GM21529 (cell line): Measurements from ENCODE around the gene PRF1.
A peak's percentile ranks its signal among the peaks of the same experiment; 100 is the strongest.

Experiments
- ATAC-seq: cut with Tn5 transposase; IDR thresholded peaks from one replicate; pipeline ENCODE4 v1.9.1; 2021; ENCODE audit not compliant: unreplicated experiment

Gene PRF1

DNA sequence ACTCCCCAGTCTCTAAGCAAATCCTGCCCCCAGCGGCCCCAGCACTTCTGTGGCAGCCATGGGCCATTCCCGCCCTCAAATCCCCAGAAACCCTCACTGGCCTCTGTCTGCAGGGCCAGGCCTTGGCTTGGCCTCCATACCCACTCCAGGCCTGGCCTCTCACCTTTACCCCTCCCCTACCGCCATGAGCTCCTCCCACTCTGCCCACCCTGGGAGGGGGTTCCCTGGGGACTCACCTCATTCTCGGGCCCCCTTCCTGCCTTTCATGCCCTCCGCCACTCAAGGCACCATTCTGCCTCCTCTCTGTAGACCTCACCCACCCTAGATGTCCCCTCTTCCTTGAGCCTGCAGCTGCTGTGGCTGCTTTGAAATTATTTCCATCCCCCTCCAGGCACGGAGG lies 41.0 kb downstream of the PRF1 start:
- no peak for ATAC-seq

DNA sequence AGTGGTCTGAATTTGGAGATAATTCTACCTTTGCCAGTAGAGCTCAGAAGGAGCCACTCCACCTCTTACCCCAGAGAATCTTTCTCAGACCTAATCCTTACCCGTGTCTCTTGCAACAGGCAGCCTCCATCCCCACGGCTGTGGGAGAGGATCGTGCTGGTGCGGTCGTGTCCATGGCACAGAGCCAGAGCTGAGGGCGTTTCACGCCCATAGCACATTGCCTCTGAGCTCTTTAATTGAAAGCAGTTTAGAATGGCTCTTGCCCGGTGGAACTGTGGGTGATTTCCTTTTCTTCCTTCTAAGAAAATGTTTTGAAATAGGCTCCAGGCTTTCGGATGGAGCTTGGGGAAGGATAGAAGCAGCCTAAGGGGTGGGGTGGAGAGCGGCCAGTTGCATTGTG lies 41.5 kb downstream of the PRF1 start:
- no peak for ATAC-seq

DNA sequence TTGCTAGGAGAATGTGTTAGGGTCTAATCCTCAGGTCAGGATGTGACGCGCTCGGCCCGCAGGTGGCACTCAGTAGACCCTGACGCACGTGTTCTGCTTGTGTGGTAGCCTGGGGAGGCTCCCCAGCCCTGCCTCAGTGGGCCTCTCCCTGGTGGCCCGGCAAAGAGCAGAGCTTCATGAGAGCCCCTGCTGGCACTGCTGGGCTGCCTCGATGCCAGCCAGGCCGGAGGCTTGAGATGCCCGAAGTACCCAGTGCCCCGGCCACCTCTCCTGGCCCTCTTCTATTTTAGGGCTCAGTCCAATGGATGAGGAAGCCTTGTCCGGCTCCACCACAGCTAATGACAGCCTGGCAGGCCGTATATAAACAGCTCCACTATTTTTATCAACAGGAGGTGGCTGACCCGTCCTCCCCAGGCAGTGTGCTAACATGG lies 42.0 kb downstream of the PRF1 start:
- ATAC-seq = no peak

DNA sequence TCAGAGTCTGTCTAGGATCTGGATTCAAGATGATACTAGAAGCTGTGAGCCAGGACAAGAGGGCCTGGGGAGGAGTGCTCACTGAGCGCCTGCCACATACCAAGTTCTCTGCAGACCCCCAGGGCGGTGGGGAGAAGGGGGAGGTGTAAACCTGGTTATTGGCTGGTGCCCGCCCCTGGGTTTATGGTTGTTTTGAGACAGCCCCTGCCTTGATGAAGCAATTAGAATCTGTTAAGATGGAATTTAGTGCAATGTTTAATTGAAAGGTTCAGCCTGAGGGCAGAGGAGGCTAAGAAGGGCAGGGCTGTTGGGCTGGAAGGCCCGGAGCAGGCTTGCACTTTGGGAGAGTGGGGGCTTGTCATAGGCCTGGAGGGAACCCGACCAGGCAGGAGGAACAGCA lies 42.7 kb downstream of the PRF1 start:
- ATAC-seq = no peak

DNA sequence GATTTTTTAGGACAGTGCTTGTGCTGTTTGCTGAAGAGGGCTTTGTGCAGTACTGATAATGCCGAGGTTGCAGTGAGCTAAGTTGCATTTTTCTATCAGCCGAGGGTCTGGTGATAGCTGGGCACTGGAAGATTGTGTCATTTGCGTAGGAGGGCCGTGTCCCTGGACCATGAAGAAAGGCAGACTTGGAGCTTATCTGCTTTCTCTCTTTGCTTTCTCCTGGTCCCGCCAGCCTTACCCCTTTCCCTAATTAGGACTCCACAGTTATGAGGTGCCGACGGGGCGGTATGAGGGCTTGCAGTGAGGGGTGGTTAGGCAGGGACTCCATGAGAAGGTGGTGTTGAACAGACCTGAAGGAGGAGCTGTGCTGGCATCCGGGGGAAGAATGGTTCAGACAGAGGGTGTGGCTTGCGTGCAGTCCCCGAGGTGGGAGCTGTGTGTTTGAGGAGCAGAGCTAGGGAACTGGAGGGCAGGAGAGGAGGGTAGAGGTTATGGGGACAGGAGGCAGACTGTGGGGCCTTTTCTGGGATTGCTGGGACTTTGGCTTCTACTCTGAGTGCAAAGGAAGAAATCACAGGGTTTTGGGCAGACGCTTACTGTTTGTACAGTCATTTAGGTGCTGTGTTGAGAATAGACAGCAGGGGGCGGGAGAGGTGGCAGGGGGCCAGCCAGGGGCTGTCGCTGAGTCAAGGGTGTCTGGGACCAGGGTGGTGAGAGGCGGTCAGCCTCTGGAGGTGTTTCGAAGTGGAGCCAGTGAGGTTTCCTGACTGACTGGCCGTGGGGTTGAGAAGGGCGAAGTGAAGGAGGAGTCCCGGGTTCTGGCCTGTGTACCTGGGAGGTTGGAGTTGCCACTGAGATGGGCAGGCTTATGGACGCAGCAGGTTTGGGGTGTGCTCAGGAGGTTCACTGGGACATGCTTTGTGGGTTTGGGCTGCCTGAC lies 43.4 kb downstream of the PRF1 start:
- peak; percentile 78 for ATAC-seq

DNA sequence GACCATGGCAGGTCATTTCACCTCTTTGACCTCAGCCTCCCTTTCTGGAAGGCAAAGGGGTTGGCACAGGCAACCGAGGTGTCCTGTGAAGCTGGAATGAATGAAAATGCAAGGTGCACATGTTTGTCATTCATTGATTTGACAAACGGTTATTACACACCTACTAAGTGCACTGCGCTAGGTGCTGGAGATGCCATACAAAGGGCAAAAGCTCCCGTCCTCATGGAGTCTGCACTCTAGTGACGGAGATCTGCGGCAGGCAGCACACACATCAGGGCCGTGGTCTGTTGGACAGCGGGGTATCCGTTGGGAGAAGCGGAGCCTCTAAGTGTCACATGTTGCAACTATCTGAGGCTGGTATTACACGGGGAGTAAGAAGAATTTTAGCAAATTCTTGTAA lies 44.2 kb downstream of the PRF1 start:
- ATAC-seq = no peak

DNA sequence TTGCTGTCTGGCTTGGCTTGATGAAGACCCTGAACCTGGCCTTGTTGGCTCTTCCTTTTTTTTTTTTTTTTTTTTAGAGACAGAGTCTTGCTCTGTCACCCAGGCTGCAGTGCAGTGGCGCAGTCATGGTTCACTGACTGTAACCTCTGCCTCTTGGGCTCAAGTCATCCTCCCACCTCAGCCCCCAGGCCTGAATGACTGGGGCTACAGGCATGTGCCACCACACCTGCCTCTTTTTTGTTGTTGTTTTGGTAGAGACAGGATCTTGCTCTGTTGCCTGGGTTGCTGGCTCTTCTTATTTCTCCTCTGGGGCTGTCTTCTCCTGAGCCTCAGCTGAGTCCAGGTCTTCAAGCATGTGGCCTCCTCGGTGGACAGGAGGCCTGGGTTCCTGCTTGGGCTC lies 44.7 kb downstream of the PRF1 start:
- ATAC-seq = no peak

DNA sequence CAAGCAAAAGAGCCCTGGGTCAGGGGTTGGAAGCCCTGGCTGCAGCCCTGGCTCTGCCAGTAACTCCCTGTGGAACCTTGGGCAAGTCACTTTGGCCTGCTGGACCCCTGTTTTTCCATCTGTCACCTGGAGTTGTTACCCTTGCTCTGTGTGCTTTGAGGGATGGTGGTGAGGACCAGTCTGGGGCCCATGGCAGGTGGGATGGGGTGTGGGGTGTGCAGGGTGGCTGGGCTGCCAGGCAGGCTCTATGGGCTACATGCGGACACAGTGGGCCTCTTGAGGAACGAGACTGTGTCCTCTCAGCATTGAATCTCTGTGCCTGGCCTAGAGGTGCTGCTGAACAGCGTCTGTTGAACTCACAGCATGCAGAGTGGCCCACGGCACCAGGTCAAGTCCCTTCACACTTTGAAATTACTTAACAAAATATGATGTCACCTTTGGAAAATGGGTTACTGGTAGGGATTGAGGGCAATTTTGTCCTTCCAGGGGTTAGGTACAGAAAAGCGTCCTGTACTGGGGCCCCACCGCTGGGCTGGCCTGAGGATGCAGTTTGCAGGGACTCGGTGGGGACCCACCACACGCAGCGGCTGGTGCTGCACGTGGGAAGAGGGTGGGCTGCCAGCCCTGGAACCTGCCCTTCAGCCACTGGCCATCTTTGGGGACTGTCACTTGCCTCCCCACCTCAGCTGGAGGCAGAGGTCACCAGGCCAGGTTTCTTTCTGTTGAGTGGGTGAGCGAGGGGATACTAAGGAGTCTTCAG lies 45.3 kb downstream of the PRF1 start:
- ATAC-seq = no peak

DNA sequence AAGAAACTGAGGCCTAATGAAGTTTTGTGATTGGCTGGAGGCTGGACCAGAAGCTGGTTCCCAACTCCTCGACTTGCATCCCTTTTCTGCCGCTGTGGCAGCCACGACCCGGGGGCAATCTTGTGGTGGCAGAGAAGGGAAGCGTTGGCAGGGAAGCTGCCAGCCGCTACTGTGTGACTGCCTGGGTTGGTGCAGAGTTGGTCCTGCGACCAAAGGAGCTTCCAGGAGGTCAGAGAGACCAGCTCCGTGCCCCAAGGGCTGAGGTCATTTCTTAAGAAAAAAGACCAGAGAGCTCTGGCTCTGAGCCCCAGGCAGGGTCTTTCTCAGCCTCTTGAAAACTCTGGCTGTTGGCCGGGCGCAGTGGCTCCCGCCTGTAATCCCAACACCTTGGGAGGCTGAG lies 47.2 kb downstream of the PRF1 start:
- ATAC-seq = no peak

DNA sequence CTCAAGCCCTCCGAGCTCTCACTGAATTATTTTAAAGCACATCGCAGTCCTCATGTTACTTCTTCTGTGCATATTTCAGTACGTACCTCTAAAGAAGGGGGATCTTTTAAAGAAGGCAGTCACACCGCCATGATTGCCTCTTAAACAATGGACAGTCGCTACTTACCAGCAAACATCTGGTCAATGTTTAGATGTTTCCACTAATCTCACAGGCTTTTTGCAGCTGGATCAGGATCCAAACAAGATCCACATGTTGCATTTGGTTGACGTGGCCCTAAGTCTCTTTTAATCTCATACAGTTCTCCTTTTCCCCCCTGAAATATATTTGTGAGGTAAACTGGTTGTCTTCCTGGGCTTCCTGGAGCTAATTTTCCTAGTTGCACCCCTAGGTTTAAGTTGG lies 50.0 kb downstream of the PRF1 start:
- no peak for ATAC-seq

DNA sequence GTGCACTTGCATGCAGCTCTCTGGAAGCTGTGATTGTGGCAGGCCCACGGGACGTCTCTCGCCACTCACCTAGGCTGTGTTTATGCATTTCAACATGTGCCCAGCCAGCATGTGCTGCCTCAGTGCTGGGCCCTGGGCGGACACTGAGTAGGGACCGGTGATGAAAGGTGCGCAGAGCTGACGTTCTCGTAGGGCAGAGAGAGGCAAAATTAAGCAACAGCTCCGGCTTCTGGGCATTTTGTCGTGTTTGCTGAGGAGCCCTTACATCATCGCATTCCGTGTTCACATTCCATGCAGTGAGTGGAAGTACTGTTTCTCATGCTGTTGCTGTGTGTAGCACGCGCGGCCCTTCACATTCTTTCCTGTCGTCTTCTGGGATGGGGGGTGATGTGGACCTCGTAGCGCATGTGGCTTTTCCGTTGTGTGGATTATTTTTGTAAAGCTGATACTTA lies 50.5 kb downstream of the PRF1 start:
- no peak for ATAC-seq

DNA sequence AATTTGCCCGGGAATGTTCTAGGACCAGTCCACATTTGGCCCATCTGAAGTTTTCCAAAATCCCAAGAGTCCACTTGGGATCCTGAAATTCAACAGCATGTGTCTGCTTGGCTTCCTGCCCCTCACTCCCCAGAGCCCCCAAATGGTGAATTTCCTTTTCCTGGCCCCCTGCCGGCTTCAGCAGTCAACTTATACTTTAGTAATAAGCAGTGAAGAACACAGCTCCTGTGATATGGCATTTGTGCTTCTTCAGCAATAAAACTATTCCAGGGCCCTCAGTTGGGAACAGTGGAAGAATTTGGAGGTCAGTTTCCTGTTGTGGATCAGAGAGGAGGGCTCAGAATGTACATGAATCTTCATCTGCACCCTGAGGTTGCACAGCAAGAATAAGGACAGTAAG lies 51.1 kb downstream of the PRF1 start:
- ATAC-seq = no peak

DNA sequence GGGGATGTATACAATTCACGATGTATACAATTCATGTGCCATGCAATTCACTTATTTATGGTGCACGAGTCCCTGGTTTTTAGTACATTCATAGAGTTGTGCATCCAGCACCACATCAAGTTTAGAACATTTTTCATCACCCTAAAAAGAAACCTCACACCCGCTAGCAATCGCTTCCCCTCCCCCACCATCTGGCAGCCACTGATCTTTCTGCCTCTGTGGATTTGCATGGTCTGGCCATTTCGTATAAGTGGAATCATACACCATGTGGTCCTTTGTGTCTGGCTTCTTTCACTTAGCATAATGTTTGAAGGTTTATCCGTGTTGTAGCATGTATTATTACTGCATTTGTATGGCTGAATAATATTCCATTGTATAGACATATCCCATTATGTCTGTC lies 52.1 kb downstream of the PRF1 start:
- ATAC-seq = no peak

DNA sequence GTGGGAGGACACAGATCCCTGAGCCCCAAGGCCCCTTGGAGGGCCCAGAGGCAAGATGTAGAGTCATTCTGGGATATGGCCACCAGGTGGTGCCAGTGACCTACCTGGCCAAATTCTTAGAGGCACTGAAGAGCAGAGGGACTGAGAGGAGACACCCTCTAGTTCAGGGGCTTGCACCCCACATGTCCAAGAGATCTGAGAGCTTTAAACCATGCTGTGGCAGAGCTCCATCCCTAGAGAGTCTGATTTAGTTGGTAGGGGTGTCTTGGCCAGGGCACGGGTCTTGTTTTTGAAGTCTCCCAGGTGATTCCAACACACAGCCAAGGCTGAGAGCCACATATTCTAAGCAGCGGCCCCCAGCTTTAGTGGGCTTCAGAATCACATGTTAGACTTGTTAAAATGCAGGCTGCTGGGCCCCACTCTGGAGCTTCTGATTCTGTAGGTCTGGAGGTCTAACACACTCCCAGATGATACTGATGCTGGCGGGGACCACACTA lies 52.5 kb downstream of the PRF1 start:
- ATAC-seq = no peak

DNA sequence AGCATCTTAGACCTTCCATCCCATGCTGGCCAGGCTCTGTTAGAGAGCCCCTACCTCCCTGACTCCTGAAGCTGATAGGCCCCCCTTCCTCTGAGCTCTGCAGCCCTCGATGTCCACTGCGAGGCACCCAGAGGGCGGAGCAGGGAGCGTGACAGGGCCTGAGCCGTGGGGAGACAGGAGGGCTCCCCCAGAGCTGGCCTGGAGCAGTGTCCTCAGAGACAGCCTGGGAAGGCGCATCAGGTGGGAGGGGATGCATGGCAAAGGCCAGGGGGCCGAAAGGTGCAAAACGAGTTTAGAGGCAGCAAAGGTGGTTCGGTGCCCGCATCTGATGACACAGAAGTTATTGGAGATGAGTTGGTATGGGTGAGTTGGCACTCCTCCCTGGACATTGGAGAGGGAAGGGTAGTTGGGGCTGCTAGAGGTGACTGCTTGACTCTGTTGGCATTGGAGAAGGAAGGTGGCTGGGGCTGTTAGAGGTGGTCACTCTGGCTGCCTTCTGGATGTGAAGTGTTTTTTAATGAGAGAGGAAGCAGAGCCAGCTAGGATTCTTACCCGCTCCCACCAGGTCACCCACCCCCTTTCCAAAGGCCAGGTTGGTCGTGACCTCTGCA lies 53.1 kb downstream of the PRF1 start:
- no peak for ATAC-seq
